ENCODE results near the gene PATE2.

- TF ChIP-seq YY1 (IDR thresholded peaks at IDR 0.05; ENCODE audit: insufficient read depth, insufficient read length) (no peak), ZNF274 (IDR thresholded peaks at IDR 0.05; ENCODE audit: low read depth, low read length) (no peak)
Measured at GRCh38 chr11:125787827-125788226, 9.2 kb upstream of the PATE2 start, which contains the start of gene PATE3.
